HG03521 (cell line): ENCODE measurements around the gene CELA2B.
"Not testable (repeated sequence)": the region's sequence is repeated elsewhere in the genome, so short reads cannot be mapped to it uniquely, and the experiment has no call there.

ENCODE experiments used
- ATAC-seq: cut with Tn5 transposase; IDR thresholded peaks from one replicate; pipeline ENCODE4 v1.9.1; 2021; ENCODE audit warnings: mild to moderate bottlenecking, moderate library complexity; ENCODE audit not compliant: unreplicated experiment

The CELA2B gene

DNA sequence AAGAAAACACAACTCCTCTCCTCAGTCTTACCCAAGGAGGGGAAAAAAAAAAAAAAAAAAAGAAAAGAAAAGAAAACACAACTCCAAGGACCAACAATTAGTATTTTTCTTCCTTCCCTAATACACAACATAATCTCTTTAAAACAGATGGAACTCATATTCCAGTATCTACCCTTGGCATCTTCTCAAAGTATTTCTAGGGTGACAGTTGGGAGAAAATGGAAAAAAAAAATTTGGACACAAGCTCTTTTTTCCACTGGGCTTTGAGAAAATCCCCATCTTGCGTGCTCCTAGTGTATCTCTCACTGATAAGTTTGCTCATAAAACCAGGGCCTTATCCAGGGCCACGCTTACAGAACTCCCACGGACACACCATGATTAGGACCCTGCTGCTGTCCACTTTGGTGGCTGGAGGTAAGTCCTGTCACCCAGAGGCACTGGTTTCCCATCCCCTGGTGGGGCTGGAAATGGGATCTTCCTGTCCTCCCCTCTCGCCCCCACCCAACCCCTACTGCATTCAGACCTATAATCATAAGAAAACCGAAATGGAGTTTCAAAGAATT, at the start of gene CELA2B:
CELA2B (plus strand) TSS at position 353 of the 563 bp plus-strand sequence; CDS start at position 375, 22 bp downstream.
- no peak for ATAC-seq

DNA sequence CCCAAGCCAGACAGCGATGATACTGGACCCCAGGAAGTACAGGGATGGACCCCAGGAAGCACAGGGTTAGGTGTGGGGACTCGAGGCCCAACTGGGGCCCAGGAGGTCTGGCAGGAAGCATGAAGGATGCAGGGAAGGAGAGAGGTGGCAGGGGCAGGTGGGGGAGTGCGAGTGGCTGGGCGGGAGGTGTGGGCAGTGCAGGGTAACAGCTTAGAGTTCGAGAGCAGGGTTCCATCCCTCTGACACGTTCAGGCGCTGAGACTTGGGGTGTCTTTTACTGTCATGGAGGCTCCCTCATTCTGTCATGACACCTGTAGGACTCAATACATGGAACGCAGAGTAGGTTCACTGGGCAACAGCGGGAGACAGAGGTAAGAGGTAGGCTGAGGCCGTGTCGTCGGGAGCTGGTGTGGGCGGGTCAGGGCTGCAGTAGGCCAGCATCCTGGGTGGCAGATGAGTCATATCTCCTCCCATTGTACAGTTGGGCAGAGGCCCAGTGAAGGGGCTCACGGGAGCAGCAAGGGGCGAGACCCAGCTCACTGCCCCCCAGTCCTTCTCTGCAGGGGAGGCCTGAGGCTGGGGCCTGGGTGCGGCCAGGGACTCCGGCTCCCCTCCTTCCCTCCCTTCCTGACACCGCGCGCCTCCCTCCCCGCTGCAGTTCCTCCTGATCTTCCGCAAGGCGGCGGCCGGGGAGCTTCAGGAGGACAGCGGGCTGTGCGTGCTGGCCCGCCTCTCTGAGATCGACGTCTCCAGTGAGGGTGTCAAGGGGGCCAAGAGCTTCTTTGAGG, 49.2 kb upstream of the CELA2B start:
- ATAC-seq, result no peak

DNA sequence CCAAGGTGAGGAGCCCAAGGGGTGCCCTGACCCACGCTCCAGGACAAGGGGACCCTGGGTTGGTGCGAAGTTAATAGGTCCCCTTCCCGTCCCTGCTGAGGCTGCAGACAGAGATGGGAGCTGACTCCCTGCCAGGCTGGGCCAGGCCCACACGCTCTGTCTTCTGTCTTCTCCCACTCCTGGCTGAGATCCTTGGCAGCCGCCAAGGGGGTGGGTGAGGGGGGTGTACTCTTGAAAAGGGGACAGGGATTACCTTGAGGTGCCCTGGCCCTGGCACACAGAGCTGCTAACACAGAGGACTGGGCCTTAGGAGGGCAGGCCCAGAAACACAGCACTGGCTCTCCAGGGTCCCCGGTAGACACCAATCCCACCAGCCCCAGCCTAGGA, 48.6 kb upstream of the CELA2B start:
- no peak for ATAC-seq

DNA sequence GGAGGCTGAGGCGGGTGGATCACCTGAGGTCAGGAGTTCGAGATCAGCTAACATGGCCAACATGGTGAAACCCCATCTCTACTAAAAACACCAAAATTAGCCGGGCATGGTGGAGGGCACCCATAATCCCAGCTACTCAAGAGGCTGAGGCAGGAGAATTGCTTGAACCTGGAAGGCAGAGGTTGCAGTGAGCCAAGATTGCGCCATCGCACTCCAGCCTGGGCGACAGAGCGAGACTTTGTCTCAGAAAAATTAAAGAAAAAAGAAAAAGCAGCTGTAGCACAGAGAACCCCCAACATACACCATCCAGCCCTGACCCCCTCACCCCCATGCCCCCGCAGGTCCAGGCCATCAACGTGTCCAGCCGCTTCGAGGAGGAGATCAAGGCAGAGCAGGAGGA, 47.7 kb upstream of the CELA2B start:
- ATAC-seq, result not testable (repeated sequence)

DNA sequence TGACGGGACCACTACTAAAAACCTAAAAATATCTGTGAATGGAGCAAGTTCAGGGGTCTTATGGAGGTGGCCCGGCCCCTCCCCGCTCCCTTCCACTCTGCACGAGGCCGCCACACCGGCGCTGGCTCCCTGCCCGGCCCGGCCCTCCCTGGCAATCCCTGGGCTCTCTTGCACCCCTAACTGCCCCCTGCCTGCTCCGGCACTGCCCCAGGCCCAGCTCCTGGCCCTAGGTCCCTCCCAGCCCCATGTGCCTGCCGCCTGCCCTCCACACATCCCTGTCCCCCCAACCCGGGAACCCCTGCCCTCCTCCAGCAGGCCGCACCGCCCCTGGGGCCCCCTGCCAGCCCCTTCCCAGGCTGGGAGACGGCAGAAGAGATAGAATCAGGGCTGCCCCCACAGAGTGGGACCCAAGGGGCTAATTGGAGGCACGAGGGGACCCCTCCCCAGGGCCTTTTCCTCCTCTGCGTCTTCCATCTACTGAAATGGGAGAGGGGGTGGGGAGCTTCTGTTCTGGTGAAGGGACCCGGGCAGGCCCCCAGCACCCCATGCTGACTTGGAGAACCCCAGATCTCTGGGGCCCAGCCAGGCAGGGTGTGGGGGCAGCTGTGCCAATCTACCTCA, 47.0 kb upstream of the CELA2B start:
- no peak for ATAC-seq

DNA sequence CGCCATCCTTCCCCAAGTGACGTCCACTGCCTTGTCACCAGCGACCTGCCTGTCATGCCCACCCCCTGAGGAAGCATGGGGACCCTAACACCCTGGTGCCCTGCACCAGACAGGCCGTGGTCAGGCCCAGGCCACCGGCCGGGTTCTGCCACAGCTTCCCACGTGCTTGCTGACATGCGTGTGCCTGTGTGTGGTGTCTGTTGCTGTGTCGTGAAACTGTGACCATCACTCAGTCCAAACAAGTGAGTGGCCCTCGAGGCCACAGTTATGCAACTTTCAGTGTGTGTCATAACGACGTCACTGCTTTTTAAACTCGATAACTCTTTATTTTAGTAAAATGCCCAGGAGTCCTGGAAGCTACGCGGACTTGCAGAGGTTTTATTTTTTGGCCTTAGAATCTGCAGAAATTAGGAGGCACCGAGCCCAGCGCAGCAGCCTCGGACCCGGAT, 46.2 kb upstream of the CELA2B start:
- no peak for ATAC-seq

DNA sequence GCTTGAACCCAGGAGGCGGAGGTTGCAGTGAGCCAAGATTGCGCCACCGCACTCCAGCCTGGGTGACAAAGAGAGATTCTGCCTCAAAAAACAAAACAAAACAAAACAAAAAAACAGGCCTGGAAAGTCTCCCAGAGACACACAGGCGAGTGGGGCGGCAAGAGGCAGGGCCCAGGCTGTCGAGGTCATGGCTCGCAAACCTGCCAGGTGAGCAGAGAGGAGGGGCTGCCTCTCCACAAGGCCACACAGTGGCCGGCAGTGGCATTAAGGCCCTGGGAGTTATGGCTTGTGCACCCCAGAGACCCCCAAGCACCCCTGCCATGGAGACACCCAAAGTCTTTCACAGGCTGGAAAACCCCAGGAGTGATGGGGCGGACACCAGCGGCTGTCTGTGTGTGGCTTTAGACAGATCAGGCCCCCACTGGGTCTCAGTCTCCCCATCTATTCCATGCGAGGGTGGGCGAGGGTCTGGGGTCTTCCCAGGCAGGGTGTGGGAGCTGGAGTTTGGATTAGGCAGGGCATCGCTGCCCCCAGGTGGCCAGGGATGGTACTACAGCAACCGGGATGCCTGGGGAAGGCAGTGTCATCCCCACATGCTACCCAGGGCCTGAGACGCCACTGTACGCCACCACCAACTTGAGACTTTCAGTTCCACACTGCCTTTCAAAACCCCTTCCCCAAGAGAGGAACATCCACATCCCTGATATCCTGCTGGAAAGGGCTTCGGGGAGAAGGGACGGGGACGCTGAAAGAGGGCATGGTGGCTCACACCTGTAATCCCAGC, 44.9 kb upstream of the CELA2B start:
- no peak for ATAC-seq

DNA sequence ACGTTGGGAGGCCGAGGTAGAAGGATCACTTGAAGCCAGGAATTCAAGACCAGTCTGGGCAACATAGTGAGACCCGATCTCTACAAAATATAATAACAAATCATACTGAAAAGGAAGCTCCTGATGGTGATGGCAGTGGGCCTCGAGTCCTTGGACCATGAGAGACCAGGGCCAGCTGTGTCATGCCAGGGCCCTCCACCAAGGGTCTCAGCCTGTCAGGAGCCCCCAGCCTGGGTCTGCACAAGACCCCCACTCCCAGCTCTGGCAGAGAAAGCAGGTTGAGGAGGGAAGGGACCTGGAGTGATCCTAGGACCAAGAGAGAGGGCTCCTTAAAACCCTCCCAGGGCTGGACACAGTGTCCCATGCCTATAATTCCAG, 44.3 kb upstream of the CELA2B start:
- no peak for ATAC-seq

DNA sequence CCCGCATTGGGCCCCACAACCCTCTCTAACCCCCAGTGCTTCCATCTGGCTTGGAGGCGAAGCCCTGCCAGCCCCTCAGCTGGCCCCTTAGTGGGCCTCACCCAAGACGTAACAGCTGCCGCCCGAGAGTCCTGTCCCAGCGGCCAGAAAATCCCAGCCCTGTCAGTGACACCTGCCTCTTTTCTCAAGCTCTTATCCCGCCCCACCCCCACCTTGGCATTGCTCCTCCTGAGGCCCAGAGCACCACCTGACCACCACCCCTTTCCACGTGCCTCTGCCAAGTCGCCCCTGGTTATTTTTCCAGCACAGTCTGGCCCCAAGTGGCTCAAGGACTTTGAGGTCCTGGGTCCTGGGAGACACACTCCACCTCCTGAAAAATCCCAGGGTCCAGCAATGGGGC, 43.6 kb upstream of the CELA2B start:
- no peak for ATAC-seq

GRCh38 chr1:15433471-15433870, 42.4 kb upstream of the CELA2B start:
- ATAC-seq, result no peak

DNA sequence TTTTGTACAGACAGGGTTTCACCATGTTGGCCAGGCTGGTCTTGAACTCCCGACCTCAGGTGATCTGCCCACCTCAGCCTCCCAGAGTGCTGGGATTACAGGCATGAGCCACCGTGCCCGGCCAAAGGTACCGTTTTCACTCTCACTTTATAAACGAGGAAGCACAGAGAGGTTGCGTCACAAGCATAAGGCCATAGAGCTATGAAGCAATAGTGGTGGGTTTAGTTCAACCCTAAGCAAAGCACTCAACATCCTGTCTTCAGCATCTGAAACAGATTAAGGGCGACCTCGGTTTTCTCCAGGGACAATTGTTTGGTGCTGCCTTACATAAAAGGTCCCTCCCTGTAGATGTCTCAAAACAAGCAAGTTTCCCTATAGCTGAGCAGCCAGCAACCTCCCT, 41.2 kb upstream of the CELA2B start:
- ATAC-seq, result not testable (repeated sequence)

GRCh38 chr1:15435239-15436077, 40.4 kb upstream of the CELA2B start:
- ATAC-seq, result no peak

DNA sequence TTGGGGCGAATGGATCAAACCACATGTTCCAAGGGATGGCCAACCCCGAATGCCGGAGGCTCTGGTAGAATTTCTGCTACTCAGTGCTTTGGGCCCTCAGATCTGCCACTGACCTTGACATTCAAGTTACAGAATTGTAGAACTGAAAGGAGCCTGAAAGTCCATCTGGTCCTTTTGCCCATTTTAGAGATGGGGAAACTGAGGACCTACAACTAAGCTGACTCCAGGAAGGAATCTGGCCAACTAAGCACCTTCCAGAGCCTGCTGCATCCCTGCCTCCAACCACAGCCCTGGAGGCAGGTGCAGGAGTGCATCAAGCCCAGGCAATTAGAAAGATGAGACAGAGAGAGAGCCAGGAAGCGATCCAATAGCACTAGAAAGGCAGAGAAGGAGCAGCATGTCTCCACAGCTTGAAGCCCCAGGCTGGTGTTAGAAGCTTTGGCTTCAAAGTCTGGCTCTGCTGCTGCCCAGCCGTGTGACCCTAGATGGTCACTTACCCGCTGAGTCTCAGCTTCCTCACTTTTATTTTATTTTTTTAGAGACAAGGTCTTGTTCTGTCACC, 38.9 kb upstream of the CELA2B start:
- ATAC-seq, result no peak

DNA sequence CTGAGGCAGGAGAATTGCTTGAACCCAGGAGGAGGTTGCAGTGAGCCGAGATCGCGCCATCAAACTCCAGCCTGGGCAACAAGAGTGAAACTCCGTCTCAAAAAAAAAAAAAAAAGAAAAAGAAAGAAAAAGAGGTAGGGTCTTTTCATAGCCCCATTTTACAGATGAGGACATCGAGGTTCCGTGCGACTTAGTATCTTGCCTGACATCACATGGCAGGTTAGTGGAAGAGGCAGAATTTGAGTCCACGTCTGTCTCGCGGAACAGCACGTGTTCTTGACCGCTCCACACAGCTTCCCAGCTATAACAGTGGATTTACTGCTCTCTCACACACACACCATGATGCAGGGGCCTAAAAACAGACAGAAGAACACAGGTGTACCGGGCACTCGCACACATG, 36.6 kb upstream of the CELA2B start:
- no peak for ATAC-seq

GRCh38 chr1:15440357-15440756, 35.5 kb upstream of the CELA2B start:
- no peak for ATAC-seq

DNA sequence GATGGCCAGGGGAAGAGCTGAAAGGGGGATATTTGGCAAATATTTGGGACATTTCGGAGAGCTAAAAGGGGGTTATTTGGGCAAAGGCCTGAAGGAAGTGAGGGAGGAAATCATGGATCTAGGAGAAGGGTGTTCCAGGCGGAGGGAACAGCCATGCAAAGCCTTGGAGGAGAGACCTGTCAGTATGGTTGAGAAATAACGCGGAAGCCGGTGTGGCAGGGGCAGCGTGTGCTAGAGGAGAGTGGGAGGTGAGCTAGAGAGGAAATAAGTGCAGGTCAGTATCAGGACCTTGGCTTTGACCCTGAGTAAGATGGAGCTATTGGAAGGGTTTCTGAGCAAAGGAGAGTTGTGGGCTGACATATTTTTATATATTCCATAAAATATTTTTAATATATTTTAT, 34.7 kb upstream of the CELA2B start:
- no peak for ATAC-seq

DNA sequence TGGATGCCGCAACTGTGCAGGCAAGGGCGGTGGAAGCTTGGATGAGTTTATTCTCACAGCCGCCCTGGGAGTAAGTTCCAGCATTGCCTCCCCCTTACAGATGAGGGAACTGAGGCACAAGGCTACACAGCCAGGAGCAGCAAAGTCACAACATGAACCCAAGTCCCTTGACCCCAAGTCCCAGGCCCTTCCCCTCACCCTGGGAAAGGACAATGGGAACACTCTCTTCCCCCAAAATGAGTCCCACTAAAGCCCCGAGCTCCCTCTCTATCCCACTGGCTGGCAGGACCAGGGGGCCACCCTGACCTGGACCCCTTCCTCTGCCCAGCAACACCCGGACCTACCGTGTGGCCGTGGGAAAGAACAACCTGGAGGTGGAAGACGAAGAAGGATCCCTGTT, 33.8 kb upstream of the CELA2B start:
- no peak for ATAC-seq

- no peak for ATAC-seq
Observed at GRCh38 chr1:15442759-15443158, 33.1 kb upstream of the CELA2B start.

GRCh38 chr1:15443281-15443680, 32.6 kb upstream of the CELA2B start:
- no peak for ATAC-seq
